HUES64 (cell line): ENCODE measurements around the gene CES5A.

Source experiments
- H3K27ac ChIP-seq: 2 replicates; pipeline ENCODE4 v1.7.0; 2013; ENCODE audit warnings: low read depth, low read length, inconsistent platforms
- H3K27me3 ChIP-seq: 2 replicates; pipeline ENCODE4 v1.6.1; 2013; ENCODE audit warnings: mild to moderate bottlenecking, low read length; ENCODE audit not compliant: insufficient read depth
- H3K36me3 ChIP-seq: 2 replicates; pipeline ENCODE4 v1.6.1; 2013; ENCODE audit warnings: mild to moderate bottlenecking, low read length; ENCODE audit not compliant: insufficient read depth
- H3K4me1 ChIP-seq: 2 replicates; pipeline ENCODE4 v1.6.1; 2013; ENCODE audit warnings: mild to moderate bottlenecking, low read length, moderate library complexity; ENCODE audit not compliant: insufficient read depth
- H3K4me3 ChIP-seq: 2 replicates; pipeline ENCODE4 v1.5.1; 2013; ENCODE audit warnings: mild to moderate bottlenecking, low read length, moderate library complexity
- H3K9ac ChIP-seq: 2 replicates; pipeline ENCODE4 v1.6.1; 2013; ENCODE audit warnings: mild to moderate bottlenecking, low read depth, low read length
- H3K9me3 ChIP-seq: 2 replicates; pipeline ENCODE4 v1.6.1; 2013; ENCODE audit warnings: low read depth, low read length; ENCODE audit not compliant: insufficient read depth
- WGBS: fragments of 150-250, 120-280 bp; methylation state at CpG from one replicate; pipeline ENCODE4 v1.1.7; 2013; ENCODE audit warnings: missing lambda C conversion rate; 5-methylcytosine and 5-hydroxymethylcytosine counted together

Gene CES5A

DNA sequence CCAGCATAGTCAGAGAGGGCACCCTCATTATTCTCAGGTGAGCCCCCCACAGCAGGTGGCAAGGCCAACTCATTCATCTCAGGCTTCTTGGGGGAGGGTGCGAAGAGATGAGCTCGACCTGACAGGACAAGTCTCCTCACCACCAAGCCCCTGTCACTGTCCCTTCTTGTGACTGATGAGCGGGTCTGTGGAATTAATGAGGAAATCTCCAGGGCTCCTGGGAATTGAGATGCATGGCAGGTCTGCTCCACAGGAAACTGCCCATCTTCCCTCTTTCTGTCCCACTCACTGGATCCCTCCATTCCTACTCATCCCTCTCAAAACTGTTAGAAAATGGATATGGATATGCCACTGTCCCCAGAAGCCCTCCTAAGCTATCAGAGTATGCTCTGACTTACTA lies 32.5 kb upstream of the CES5A start:
- no peak overlapping the region for H3K27ac ChIP-seq
- H3K4me3 ChIP-seq: no peak overlapping the region
- peaks cover 5% of the 10 kb centered on the region; the same call in 1 of the 2 replicates for H3K9me3 ChIP-seq
- H3K36me3 ChIP-seq: no peaks in the 10 kb centered on the region
- H3K4me1 ChIP-seq: no peaks in the 10 kb centered on the region
- no peaks in the 10 kb centered on the region for H3K27me3 ChIP-seq
- H3K9ac ChIP-seq: no peak overlapping the region
- 86% methylated on average over 3 of the region's 3 CpGs for WGBS

DNA sequence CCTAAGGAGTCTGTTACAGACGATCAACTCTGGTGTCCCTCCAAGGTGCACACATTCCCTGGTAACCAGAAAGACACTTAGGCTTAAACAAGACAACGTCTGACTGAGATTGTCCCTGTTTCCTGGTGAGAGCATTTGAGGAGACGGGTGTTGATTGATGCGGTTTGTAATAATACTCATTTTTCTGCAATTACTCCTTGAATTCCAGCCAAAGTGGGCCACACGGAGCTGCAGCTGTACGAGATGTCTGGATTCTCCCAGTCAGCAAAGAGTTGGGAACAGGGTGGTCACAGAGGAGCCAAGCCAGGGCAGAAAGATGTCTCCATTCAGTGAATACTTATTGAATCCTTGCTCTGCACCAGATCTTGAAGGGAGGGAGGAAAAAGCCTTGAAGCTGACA lies 30.9 kb upstream of the CES5A start:
- Histone ChIP-seq H3K27ac (no peak overlapping the region), H3K4me1 (no peaks in the 10 kb centered on the region), H3K36me3 (no peaks in the 10 kb centered on the region), H3K9ac (no peak overlapping the region), H3K27me3 (no peaks in the 10 kb centered on the region), H3K9me3 (peaks cover 5% of the 10 kb centered on the region; the same call in 1 of the 2 replicates), H3K4me3 (no peak overlapping the region)
- WGBS: 88% methylated on average over 6 of the region's 6 CpGs

DNA sequence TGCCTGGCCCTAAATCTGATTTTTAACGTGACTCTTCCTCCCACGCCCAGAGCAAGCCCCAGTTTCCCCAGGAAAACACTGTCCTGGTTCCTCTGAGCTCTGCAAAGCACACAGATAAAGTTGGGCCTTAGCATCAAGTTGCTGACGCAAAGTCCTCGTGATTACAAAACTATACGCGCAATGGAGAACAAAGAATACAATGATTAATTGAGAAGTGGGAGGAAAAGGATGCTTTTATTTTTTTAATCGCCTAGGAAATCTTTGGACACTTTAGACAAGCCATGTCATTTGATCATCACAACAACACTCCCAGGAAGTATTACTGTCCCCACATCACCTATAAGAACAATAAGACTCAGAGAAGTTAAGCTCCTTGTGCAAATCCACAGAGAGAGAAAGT lies 30.5 kb upstream of the CES5A start:
- Histone ChIP-seq H3K9me3 (peaks cover 5% of the 10 kb centered on the region; the same call in 1 of the 2 replicates), H3K4me1 (no peaks in the 10 kb centered on the region), H3K27me3 (no peaks in the 10 kb centered on the region), H3K9ac (no peak overlapping the region), H3K4me3 (no peak overlapping the region), H3K27ac (no peak overlapping the region), H3K36me3 (no peaks in the 10 kb centered on the region)
- WGBS: 85% methylated on average over 7 of the region's 7 CpGs

DNA sequence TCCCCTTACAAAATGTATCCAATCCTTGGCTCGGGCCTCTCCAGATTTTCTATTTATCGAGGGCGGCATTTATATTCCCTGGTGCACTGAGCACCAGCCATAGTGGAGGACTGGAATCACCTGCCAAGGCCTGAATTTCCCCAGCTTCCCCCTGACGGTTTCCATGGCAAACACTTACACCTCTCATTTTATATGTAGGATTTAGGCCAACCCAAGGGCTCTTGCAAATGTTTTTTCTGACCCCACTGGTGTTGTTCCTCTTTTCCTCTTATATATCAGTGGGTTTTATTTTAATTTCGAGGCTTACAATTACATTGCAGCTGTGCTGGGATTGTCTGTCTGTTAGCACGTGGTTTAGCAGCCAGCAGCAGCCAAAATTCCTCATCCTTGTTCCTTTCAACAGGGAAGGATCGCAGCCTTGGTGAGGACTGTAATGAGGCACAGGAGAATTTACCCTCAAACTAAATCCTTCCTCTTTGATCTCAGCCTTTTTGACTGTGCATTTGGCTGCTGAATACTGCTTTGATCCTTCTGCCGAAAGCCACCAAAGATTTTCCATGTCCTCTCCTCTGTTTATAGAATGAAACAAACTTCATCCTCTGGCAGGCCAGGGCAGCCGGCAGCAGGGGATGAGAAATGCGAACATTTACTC lies 26.5 kb upstream of the CES5A start:
- Histone ChIP-seq H3K27me3 (no peaks in the 10 kb centered on the region), H3K4me3 (no peak overlapping the region), H3K9me3 (peaks cover 11% of the 10 kb centered on the region), H3K27ac (no peak overlapping the region), H3K9ac (no peak overlapping the region), H3K36me3 (no peaks in the 10 kb centered on the region), H3K4me1 (no peaks in the 10 kb centered on the region)
- 88% methylated on average over 10 of the region's 10 CpGs for WGBS

DNA sequence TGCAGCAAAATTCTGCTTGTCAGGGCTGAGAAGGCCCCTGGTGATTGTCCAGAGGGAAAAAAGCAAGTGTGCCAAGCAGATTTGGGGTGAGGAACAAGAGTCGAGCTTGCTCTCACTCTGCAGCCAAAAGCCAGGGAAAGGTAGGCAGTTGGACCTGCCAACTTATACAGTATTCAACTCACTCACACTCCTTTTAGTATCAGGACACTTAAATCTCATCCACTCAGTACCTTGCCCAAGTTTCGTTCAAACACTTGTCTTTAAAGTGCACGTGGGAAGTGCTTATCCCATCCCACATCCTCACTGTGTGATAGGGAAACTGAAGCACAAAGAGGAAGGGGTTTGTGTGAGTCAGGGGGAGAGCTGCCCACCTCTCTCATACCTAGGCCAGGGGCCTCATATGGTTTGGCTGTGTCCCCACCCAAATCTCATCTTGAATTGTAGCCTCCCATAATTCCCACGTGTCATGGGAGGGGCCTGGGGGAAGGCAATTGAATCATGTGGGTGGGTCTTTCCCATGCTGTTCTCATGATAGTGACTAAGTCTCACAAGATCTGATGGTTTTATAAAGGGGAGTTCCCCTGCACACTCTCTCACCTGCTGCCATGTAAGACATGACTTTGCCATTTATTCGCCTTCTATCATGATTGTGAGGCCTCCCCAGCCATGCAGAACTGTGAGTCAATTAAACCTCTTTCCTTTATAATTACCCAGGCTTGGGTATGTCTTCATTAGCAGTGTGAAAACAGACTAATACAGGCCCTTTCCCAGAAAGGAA lies 25.6 kb upstream of the CES5A start:
- WGBS: 89% methylated on average over 4 of the region's 5 CpGs
- no peaks in the 10 kb centered on the region for H3K36me3 ChIP-seq

DNA sequence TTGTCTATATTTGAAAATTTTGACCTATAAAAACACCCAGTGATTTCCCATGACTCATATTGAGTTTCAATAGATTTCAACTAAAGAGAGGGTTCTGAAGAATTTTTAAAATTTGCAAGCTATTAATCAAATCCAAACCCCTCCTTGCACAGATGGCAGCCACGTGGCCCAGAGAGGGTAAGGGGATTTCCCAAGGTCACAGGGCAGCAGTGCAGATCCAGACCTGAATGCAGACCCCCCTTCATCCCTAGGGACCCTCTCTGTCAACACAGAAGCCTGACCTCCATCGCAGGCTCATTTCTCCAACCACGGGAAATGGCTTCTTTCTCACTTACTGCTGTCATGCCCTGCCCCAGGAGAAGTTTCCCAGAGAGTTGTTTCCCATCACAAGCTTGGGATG lies 24.7 kb upstream of the CES5A start:
- no peak overlapping the region for H3K27ac ChIP-seq
- H3K9me3 ChIP-seq: peaks cover 20% of the 10 kb centered on the region
- no peak overlapping the region for H3K4me3 ChIP-seq
- no peaks in the 10 kb centered on the region for H3K27me3 ChIP-seq
- WGBS: 93% methylated on average over 3 of the region's 3 CpGs
- H3K36me3 ChIP-seq: no peaks in the 10 kb centered on the region
- H3K4me1 ChIP-seq: no peaks in the 10 kb centered on the region
- H3K9ac ChIP-seq: no peak overlapping the region

More for the DNA sequence above, 25.6 kb upstream of the CES5A start:
- H3K9me3 ChIP-seq: peaks cover 15% of the 10 kb centered on the region
- H3K9ac ChIP-seq: no peak overlapping the region
- H3K4me3 ChIP-seq: no peak overlapping the region
- H3K4me1 ChIP-seq: no peaks in the 10 kb centered on the region
- no peak overlapping the region for H3K27ac ChIP-seq
- no peaks in the 10 kb centered on the region for H3K27me3 ChIP-seq

DNA sequence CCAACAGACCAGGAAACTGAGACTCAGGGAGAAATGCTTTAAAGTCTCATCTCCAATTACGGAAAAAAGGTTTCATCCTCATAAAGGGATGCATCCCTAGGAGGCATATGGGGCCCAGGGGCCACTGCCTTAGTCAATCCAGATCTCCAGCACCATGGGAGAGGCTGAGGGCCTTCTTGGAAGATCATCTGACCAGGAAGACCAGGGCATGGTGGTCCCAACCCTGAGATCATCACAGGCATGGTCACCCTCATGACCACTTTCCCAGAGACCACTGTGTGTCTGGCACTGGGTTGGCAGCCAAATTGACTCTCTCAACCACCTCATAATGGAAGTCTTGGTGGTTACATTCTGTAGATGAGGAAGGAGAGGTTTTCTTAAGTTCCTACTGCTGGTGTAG lies 23.4 kb upstream of the CES5A start:
- 100% methylated on average over 1 of the region's 1 CpG for WGBS

DNA sequence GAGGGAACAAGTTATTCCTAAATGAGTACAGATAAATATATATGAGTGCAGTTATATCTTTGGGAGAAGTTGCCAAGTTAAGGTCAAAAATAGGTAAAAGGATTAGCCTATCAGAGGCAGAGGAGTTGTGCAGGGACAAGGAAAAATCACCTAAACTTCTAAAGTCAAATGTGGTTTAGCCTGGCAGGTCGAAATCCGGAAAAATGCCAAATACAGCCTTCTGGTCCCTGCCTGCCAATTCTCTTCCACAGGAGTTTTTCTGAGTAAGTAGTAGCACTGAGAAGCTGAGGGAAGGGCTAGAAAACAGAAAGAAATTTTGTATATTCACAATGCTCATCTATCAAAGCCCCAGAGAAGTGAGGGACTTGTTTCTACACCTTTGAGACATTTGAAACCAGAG lies 17.6 kb upstream of the CES5A start:
- Histone ChIP-seq H3K36me3 (no peaks in the 10 kb centered on the region), H3K9ac (no peak overlapping the region), H3K27ac (no peak overlapping the region), H3K27me3 (no peaks in the 10 kb centered on the region), H3K9me3 (peaks cover 42% of the 10 kb centered on the region), H3K4me3 (no peak overlapping the region), H3K4me1 (no peaks in the 10 kb centered on the region)
- 65% methylated on average over 2 of the region's 2 CpGs for WGBS

More for the DNA sequence above, 23.4 kb upstream of the CES5A start:
- H3K4me1 ChIP-seq: no peaks in the 10 kb centered on the region
- no peak overlapping the region for H3K4me3 ChIP-seq
- H3K27ac ChIP-seq: no peak overlapping the region
- H3K27me3 ChIP-seq: no peaks in the 10 kb centered on the region
- peaks cover 20% of the 10 kb centered on the region for H3K9me3 ChIP-seq
- no peak overlapping the region for H3K9ac ChIP-seq
- H3K36me3 ChIP-seq: no peaks in the 10 kb centered on the region

DNA sequence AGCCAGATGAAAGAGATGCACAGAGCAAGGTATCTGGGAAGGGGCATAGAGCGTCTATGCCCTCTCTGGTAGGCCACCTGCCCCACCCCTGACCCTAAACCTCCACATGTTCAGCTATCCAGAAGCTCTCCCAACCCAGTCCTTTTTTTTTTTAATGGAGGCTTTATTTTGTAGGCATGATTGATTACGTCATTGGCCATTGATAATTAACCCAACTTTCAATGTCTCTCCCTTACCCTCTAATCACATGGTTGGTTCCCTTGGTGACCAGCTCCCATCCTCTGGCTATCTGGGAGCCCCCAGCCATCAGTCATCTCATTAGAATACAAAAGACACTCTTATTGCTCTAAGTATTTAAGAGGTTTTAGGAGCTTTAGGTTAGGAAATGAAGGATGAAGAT lies 14.3 kb upstream of the CES5A start:
- 93% methylated on average over 2 of the region's 2 CpGs for WGBS
- Histone ChIP-seq H3K4me3 (no peak overlapping the region), H3K4me1 (no peaks in the 10 kb centered on the region)

DNA sequence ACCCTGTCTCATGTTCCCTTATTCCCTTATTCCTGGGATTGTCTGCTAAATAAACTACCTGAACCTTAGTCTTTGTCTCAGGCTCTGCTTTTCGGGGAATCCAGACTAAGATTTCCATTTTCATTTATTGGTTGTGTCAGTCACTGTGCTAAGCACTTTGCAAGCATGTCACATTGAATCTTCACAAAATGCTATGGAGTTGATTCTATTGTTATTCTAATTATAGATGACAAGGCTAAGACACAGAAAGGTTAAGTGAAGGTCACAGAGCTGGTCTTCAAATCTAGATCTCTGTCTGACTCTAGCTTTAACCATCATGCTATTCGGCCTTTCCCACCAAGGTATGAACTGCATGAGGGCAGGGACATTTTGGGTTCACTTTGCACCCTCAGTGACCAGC lies 13.4 kb upstream of the CES5A start:
- H3K4me1 ChIP-seq: no peaks in the 10 kb centered on the region
- H3K9ac ChIP-seq: no peak overlapping the region
- H3K27ac ChIP-seq: no peak overlapping the region
- no peaks in the 10 kb centered on the region for H3K36me3 ChIP-seq
- H3K4me3 ChIP-seq: no peak overlapping the region
- no peaks in the 10 kb centered on the region for H3K27me3 ChIP-seq
- H3K9me3 ChIP-seq: peaks cover 25% of the 10 kb centered on the region
- 86% methylated on average over 2 of the region's 2 CpGs for WGBS

More for the DNA sequence above, 14.3 kb upstream of the CES5A start:
- no peak overlapping the region for H3K9ac ChIP-seq
- H3K36me3 ChIP-seq: no peaks in the 10 kb centered on the region
- no peak overlapping the region for H3K27ac ChIP-seq
- no peaks in the 10 kb centered on the region for H3K27me3 ChIP-seq
- peaks cover 30% of the 10 kb centered on the region for H3K9me3 ChIP-seq

DNA sequence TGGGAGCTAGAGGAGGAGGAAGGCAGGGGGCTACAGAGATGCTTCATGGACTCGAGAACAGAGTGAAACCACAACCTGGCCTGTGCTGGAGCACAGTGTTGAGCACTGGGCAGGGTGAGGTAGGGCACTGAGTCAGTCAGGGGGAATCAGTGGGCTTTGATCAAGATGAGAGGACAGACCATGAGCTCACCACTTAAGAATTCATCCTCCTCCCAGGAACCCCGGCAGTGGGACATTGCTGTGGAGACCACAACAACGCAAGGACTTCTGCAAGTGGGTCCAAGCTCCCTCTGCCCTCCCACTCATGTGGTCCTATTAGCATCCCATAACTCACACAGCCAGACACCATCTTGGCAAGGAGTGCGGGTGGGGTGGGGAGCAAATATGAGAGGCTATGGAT lies 1.7 kb upstream of the CES5A start:
- Histone ChIP-seq H3K4me3 (no peak overlapping the region), H3K27me3 (no peaks in the 10 kb centered on the region), H3K27ac (no peak overlapping the region), H3K4me1 (no peaks in the 10 kb centered on the region), H3K36me3 (no peaks in the 10 kb centered on the region), H3K9ac (no peak overlapping the region), H3K9me3 (no peaks in the 10 kb centered on the region)
- WGBS: 62% methylated on average over 4 of the region's 4 CpGs
